ENCODE measurements around the gene EXOSC7. TPM values are rescaled to one million over a fixed set of nuclear protein-coding genes. Genes with fewer than 3 reads are reported as not detected.
"Not testable (repeated sequence)": the region's sequence is repeated elsewhere in the genome, so short reads cannot be mapped to it uniquely, and the experiment has no call there.

Gene EXOSC7
- total RNA-seq, 4 donors from 2014 or later: 57.4 to 80.3 (median 60.9) TPM

DNA sequence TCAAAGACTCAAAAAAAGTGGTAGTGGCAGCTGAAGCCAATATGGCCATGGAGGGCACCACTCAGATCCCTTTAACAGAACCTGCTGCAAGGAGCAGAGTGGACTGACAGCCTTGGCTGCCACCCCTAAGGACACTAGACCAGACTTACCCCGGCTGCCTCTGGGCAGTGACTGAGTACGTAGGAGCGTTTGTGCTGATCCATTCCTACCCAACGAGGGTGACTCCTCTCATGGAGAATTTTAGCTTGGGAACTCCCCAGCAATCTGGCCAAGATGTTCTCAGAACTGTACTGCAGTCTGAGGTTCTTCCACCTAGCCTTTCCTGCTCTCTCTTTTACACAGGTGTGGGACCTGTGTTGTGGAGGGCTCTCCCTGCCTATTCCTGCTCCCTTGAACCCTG lies 72.2 kb downstream of the EXOSC7 start:
- no peak for TF ChIP-seq POLR2A (IDR thresholded peaks at IDR 0.05)
- TF ChIP-seq, protein P1, sequence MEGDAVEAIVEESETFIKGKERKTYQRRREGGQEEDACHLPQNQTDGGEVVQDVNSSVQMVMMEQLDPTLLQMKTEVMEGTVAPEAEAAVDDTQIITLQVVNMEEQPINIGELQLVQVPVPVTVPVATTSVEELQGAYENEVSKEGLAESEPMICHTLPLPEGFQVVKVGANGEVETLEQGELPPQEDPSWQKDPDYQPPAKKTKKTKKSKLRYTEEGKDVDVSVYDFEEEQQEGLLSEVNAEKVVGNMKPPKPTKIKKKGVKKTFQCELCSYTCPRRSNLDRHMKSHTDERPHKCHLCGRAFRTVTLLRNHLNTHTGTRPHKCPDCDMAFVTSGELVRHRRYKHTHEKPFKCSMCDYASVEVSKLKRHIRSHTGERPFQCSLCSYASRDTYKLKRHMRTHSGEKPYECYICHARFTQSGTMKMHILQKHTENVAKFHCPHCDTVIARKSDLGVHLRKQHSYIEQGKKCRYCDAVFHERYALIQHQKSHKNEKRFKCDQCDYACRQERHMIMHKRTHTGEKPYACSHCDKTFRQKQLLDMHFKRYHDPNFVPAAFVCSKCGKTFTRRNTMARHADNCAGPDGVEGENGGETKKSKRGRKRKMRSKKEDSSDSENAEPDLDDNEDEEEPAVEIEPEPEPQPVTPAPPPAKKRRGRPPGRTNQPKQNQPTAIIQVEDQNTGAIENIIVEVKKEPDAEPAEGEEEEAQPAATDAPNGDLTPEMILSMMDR (IDR thresholded peaks at IDR 0.05 in 4 of 5, conservative IDR thresholded peaks at IDR 0.05 in 1 of 5): no peak
- Histone ChIP-seq H3K27ac (no peak overlapping the region), H3K36me3 (no peaks in the 10 kb centered on the region), H3K4me1 (no peaks in the 10 kb centered on the region), H3K27me3 (no peaks in the 10 kb centered on the region), H3K9me3 (no peaks in the 10 kb centered on the region), H3K4me3 (no peak overlapping the region)
- no peak for DNase-seq
- intact Hi-C loops (cut with DNase I; ENCODE audit: low total_unique reads) (no loop called here), in situ Hi-C loops (cut with MboI; ENCODE audit: low sequenced_read_pairs in 4 of 4) (loop anchor here (10.0 to 25.0 kb wide), 4 partner anchors 439 to 614 kb away; no protein-coding TSS in a partner anchor)
- ATAC-seq: peak; percentile 55

DNA sequence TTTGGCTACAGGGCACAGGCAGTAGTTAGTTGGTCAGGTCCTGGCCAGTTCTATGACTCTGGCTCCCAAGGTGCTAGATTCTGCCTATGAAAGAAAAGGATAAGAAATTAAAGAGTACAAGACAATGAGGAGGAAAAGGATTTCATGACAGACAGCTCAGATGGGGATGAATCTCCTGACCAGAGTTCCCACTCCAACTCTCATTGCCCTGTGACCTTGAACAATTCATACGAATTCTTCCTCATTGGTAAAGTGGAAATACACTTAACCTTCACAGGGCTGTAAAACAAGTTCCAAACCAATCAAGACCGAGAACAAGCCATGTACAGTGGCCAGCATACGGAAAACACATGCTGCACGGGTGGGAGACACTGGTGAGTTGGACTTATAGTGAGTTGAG lies 73.8 kb downstream of the EXOSC7 start:
- ATAC-seq (no peak), DNase-seq (no peak)
- H3K36me3 ChIP-seq: no peaks in the 10 kb centered on the region
- in situ Hi-C loops (cut with MboI; ENCODE audit: low sequenced_read_pairs in 4 of 4): loop anchor here (10.0 to 25.0 kb wide), 4 partner anchors 437 to 612 kb away; no protein-coding TSS in a partner anchor
- no peak overlapping the region for H3K27ac ChIP-seq
- H3K4me3 ChIP-seq: no peak overlapping the region
- H3K9me3 ChIP-seq: no peaks in the 10 kb centered on the region
- intact Hi-C loops (cut with DNase I; ENCODE audit: low total_unique reads): no loop called here
- no peak for TF ChIP-seq POLR2A (IDR thresholded peaks at IDR 0.05)
- TF ChIP-seq, protein P1 (IDR thresholded peaks at IDR 0.05 in 4 of 5, conservative IDR thresholded peaks at IDR 0.05 in 1 of 5): no peak
- peaks cover 10 to 13% of the 10 kb centered on the region in 2 donors for H3K4me1 ChIP-seq
- H3K27me3 ChIP-seq: no peaks in the 10 kb centered on the region

DNA sequence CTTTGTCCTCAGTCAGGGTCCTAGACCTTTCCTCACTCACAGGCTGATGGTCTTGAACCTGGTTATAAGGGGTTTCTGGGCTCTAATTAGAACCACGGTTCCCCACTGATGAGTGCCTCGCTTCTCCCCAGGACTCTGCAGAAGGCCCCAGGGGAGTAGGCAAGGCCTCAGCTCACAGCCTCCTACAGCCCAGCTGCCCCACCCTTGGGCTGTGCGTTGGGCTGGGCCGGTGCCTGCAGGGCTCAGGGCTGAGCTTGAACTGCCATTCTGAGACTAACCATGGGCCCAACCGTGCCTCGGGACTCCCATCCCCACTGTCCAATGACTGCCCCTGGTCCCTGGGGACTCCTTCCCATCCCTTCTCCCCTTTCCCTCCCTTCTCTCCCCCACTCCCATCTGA lies 75.6 kb downstream of the EXOSC7 start:
- no peaks in the 10 kb centered on the region for H3K36me3 ChIP-seq
- DNase-seq (no peak), ATAC-seq (no peak)
- H3K4me1 ChIP-seq: peaks cover 20 to 28% of the 10 kb centered on the region in 2 donors
- intact Hi-C loops (cut with DNase I; ENCODE audit: low total_unique reads): no loop called here
- H3K9me3 ChIP-seq: no peaks in the 10 kb centered on the region
- TF ChIP-seq, protein P1 (IDR thresholded peaks at IDR 0.05 in 4 of 5, conservative IDR thresholded peaks at IDR 0.05 in 1 of 5): no peak
- no peak for TF ChIP-seq POLR2A (IDR thresholded peaks at IDR 0.05)
- H3K4me3 ChIP-seq: no peak overlapping the region
- in situ Hi-C loops (cut with MboI; ENCODE audit: low sequenced_read_pairs in 4 of 4): no loop called here
- no peak overlapping the region for H3K27ac ChIP-seq
- no peaks in the 10 kb centered on the region for H3K27me3 ChIP-seq

DNA sequence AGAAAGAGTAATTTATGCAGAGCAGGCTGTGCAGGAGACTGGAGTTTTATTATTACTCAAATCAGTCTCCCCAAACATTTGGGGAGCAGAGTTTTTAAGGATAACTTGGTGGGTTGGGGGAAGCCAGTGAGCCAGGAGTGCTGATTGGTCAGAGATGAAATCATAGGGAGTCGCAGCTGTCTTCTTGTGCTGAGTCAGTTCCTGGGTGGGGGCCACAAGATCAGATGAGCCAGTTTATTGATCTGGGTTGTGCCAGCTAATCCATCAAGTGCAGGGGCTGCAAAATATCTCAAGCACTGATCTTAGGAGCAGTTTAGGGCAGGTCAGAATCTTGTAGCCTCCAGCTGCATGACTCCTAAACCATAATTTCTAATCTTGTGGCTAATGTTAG lies 77.8 kb downstream of the EXOSC7 start:
- in situ Hi-C loops (cut with MboI; ENCODE audit: low sequenced_read_pairs in 4 of 4); H3K9me3 ChIP-seq; H3K27ac ChIP-seq; H3K4me3 ChIP-seq; H3K27me3 ChIP-seq; ATAC-seq; H3K36me3 ChIP-seq; intact Hi-C loops (cut with DNase I; ENCODE audit: low total_unique reads); DNase-seq: not testable (repeated sequence)
- peaks cover 28 to 37% of the 10 kb centered on the region in 2 donors for H3K4me1 ChIP-seq

DNA sequence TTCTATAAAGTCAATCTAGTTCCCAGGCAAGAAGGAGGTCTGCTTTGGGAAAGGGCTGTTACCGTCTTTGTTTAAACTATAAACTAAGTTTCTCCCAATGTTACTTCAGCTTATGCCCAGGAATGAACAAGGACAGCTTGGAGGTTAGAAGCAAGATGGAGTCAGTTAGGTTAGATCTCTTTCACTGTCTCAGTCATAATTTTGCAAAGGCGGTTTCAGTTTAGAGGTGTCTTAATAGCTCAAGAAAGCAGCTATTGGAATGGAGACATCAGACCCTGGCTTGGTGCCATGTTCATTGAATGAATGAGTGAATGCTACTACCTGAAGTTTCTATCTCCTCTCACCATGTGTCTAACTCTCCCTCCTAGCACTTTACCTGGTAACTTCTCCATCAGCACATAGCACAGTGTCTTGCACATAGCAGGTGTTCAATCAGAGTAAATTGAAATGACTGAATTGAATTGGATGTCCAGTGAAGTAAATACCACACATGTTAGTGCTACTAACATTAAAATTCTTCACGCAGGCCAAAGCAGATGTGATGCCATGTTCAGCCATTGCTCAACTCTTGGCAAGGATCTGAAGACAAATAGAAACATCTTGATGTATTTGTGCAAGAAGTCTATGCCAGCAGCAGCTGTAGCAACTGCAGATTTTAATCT lies 78.3 kb downstream of the EXOSC7 start:
- Histone ChIP-seq H3K4me1 (peaks cover 28 to 37% of the 10 kb centered on the region in 2 donors), H3K36me3 (no peaks in the 10 kb centered on the region), H3K27ac (peak overlapping the region in 2 of 4 donors; percentile 24 to 31), H3K27me3 (no peaks in the 10 kb centered on the region), H3K4me3 (no peak overlapping the region), H3K9me3 (no peaks in the 10 kb centered on the region)
- in situ Hi-C loops (cut with MboI; ENCODE audit: low sequenced_read_pairs in 4 of 4): no loop called here
- DNase-seq (peak in 1 of 2 donors; percentile 40), ATAC-seq (peak; percentile 35 to 64)
- intact Hi-C loops (cut with DNase I; ENCODE audit: low total_unique reads): no loop called here
- TF ChIP-seq, protein P1 (IDR thresholded peaks at IDR 0.05 in 4 of 5, conservative IDR thresholded peaks at IDR 0.05 in 1 of 5): no peak
